Measurements from ENCODE around the gene ELMO2.
A peak's percentile ranks its signal among the peaks of the same experiment; 100 is the strongest.

The ELMO2 gene

GRCh38 chr20:46350201-46350985, 56.0 kb downstream of the ELMO2 start:
- DNase-seq, result no peak

GRCh38 chr20:46349742-46350056, 56.7 kb downstream of the ELMO2 start:
- DNase-seq, result peak; percentile 14

GRCh38 chr20:46349035-46349741, 57.2 kb downstream of the ELMO2 start:
- peak; percentile 68 for DNase-seq

- DNase-seq, result peak; percentile 68
Observed at GRCh38 chr20:46347841-46348803, 58.3 kb downstream of the ELMO2 start.

DNA sequence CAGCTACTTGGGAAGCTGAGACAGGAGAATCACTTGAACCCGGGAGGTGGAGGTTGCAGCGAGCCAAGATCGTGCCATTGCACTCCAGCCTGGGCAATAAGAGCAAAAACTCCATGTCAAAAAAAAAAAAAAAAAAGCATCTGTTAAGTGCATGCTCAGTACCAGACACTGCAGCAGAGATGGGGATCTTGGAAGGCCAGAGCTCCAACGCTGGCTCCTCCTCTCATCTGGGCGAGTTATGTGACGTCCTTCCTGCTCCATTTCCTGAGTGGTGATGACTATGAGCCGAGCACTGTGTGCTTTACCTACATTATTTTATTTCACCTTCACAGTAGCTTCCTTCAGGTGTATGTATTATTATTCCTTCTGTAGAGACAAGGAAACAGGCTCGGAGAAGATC, 59.6 kb downstream of the ELMO2 start:
- no peak for DNase-seq

- DNase-seq, result no peak
Observed at GRCh38 chr20:46344488-46345162, 61.8 kb downstream of the ELMO2 start.

GRCh38 chr20:46343975-46344357, 62.4 kb downstream of the ELMO2 start:
- peak; percentile 36 for DNase-seq

DNA sequence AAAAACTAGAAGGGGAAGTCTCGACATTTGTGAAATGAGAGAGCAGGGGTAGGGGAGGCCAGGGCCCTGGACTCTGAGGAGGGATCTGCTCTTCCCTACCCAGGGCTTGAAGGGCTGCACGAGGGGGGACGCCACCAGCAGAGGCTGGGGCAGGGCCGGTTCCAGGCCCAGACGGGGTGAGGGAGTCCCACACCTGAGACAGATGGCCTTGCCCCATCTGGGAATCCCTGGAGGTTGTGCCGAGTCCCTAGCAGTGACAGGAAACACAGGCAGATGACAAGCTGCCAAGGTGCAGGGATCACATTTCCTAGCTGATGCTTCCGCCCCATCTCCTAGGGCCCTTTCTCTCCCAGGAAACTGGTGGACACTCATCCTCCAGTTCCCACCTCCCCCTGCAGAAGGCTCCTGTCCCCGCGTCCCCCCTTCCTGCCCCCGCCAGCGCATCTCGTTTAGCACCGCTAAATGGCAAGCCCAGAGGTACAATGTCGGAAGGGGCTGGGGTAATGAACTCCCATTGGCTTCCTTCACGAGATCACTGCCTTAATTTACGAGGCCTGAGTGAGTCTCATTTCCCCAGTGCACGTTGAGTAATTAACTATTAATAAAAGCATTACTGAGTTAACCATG, 63.0 kb downstream of the ELMO2 start:
- DNase-seq, result no peak

DNA sequence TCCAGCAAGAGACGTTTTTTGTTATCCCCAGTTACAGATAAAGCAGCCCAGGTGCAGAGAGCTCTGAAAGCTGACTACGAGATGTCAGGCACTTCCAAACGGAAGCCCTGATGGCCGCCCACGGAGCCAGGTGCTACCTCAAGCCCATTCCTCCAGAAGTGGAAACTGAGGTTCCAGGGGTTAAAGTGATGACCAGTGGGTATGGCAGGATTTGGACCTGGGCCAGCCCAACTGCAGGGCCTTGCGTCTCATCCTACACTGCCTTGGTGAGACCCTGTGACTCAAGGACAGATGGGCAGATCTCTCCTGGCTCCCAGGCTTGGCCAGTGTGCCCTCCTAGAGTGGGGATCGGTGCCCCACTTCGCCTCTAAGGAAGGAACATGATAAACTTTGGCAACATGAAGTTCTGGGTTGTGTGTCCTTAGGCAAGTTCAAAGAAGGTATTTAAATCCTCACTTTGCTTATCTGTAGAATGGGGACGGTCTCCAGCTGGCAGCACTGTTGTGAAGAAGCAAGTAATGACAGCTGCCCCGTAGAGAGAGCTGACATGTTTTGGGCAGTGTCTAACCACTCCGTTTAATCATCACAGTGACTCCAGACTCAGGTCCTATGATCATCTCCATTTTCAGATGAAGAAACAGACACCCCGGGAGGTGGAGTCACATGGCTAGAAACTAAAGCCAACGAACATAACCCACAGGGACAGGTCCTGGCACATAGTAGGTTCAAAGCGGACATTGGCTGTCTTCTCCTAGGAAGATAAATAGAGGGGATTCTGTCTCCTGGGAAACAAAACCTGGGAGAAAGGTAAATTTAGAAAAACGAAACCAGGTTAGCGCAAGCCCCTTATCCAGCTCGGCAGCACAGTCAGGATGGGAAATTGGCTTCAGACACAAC, 63.7 kb downstream of the ELMO2 start:
- DNase-seq, result no peak

- DNase-seq, result no peak
Observed at GRCh38 chr20:46342010-46342378, 64.4 kb downstream of the ELMO2 start.

GRCh38 chr20:46341074-46342009, 65.1 kb downstream of the ELMO2 start:
- no peak for DNase-seq

DNA sequence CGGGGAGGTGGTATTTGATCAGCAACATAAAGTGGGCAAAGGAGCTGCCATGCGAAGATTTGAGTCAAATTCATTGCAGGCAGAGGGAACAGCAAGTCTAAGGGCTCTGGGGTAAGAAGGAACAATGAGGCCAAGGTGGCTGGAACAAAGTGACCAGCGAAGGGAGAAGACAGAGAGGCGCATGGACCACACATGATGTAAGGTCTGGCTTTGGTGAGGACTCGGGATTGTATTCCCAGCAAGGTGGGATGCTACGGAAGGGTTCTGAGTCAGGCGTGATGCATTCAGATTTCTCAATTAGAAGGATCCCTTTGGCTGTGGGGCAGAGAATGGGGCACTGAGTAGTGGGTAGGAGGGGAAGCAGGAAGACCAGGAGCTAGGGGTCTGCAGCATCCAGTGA, 67.4 kb downstream of the ELMO2 start:
- DNase-seq, result no peak

- no peak for DNase-seq
Observed at GRCh38 chr20:46336735-46337134, 69.7 kb downstream of the ELMO2 start.

- DNase-seq, result no peak
Observed at GRCh38 chr20:46334303-46334904, 72.0 kb downstream of the ELMO2 start.

GRCh38 chr20:46333161-46333991, 73.0 kb downstream of the ELMO2 start:
- DNase-seq, result no peak

DNA sequence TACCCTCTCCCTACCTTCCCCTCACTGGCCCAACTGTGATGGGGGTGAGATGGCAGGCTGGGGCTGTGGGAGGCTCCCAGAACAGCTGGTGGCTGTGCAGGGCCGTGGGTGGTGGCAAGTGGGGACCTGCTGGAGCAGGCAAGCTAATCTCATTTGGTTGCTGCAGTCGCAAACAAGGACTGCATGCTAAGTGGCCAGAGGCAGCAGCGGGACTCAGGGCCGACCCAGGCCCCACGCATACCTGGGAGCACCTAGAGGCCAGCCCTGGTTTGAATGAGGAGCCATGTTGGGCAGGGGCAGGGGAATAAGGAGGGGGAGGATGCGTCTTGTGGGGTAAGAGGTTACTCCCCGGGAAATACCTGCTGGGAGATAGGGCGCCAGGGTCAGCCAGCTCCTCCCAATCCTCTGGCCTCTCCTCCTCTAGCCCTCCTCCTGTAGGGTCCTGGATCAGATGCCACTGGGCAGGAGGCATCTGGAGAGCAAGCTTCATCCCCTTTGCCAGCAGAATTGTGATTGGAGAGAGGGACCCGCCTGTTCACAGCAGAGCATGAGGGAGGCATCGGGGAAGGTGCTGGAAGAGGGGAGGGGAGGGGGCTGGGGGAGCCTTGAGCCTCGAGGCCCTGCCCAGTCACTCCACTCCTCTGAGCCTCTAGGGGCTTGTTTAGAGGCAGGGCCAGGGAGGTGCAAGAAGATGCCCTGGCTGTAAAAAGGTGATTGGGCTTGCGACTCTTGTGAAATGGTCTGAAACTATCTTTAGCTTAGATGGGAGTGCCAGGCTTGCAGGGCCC, 73.8 kb downstream of the ELMO2 start:
- DNase-seq, result no peak

DNA sequence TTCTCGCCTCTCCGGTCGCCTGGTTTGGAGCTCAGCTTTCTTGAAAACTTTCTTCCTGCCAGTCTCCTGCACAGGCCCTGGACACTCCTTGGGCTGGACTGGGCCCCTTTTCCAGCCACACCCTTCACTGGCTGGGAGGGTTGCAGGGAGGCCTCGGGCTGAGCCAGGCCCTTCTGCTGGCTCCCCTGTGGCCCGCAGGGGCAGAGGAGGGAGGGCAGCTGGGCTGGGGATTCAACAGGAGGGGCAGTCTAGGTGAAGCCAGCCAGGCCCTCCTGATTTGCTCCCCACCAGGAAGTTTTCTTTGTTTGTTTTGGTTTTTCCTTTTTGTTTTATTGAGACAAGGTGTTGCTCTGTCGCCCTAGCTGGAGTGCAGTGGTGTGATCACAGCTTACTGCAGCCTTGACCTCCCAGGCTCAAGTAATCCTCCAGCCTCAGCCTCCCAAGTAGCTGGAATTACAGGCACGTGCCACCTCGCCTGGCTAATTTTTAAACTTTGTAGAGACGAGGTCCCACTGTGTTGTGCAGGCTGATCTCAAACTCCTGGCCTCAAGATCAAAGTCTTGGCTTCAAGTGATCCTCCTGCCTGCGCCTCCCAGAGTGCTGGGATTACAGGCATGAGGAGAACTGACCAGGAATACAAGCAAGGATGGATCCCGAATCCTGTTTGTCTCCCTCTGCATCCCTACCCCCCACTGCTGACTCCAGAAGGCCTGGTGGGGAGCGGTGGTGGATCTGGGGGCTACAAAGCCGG, 74.6 kb downstream of the ELMO2 start:
- no peak for DNase-seq

Measured in COR-L47 (cell line).